Lower leg skin (tissue), 3 donors: Measurements from ENCODE around the gene IKBIP.

ENCODE experiments used
- CTCF ChIP-seq, 3 donors: fragments of 450-650 bp; IDR thresholded peaks; one replicate each; pipeline ENCODE4 v1.5.1; 2016; ENCODE audit warnings: antibody characterized with exemption in 3 of 3, mild to moderate bottlenecking in 3 of 3, moderate library complexity in 2 of 3
- POLR2A ChIP-seq, 2 donors: fragments of 450-650 bp; IDR thresholded peaks; one replicate each; pipeline ENCODE4 v1.6.1; 2016 to 2017; ENCODE audit warnings: antibody characterized with exemption in 2 of 2, mild to moderate bottlenecking in 1 of 2, moderate library complexity in 1 of 2

- no peak for TF ChIP-seq CTCF (IDR thresholded peaks at IDR 0.05)
- no peak for TF ChIP-seq POLR2A (IDR thresholded peaks at IDR 0.05)
Measured at GRCh38 chr12:98674841-98675240, 30.3 kb upstream of the IKBIP start.
